NOMO-1 treated with DMSO at 0.1 percent for 48 hours (cell line): Measurements from ENCODE around the gene NDUFS1.
A peak's percentile ranks its signal among the peaks of the same experiment; 100 is the strongest.
"Not testable (repeated sequence)": the region's sequence is repeated elsewhere in the genome, so short reads cannot be mapped to it uniquely, and the experiment has no call there.

Experiments used
- DNase-seq: peaks from one replicate; lab custom pipeline; 2025; ENCODE audit not compliant: unreplicated experiment; lab: John Stamatoyannopoulos, UW

The NDUFS1 gene

GRCh38 chr2:206159346-206160124 is at the start of gene NDUFS1, which contains the start of gene EEF1B2:
Gene NDUFS1 (minus strand): TSS chr2:206159444. CDS start chr2:206153678, 5,766 bp downstream.
Gene EEF1B2 (plus strand): TSS chr2:206159895. CDS start chr2:206159980, 85 bp downstream.
- peak; percentile 97 for DNase-seq

GRCh38 chr2:206208900-206209299 is 49.7 kb upstream of the NDUFS1 start:
- no peak for DNase-seq

DNA sequence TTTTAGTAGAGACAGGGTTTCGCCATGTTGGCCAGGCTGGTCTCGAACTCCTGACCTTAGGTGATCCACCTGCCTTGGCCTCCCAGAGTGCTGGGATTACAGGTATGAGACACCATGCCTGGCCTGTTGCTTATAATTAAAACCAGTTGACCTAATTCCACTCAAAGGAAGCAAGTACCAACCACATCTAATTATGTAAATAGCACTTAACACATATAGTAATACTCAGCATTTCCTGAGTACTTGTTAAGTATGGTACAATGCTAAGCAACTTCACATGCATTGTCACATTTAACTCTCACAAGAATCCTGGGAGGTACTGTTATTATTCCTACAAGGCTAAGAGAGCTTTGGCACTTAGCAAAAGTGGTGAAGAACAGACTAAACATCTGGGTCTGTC is 48.1 kb upstream of the NDUFS1 start:
- DNase-seq = not testable (repeated sequence)

DNA sequence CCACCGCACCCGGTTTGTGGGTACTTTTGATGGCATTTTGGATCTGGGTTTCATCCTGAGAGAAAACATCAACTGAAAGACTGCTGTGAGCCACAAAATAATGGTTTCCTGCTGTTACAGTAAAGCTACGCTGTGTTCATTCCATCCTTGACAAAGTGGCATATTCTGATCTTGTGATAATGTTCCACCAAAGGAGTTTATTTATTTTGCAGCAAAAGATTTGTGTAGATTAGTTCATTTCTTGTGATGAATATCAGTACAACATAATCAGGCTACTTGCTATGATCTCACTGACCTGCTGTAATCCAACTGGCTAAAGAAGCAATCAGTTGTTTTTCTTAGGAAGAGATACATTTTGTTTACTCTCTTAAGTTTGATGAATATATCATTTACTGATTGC is 45.5 kb upstream of the NDUFS1 start:
- DNase-seq = no peak

DNA sequence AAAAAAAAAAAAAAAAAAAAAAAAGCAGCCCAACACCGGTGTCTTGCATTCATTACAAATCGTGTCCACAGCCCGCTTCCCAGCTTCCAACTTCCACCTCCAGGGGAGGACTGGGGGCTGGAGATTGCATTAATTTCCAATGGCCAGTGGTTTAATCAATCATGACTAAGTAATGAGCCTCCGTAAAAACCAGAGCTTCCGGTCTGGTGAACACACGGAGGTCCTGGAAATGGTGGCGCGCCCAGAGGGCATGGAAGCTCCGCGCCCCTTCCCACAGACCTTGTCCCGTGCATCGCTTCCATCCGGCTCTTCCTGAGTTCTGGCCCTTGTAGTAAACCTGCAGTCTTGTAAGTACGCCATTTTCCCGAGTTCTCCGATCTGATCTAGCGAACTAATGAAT is 44.1 kb upstream of the NDUFS1 start:
- no peak for DNase-seq

- no peak for DNase-seq
Observed at GRCh38 chr2:206202446-206202845, 43.2 kb upstream of the NDUFS1 start.

GRCh38 chr2:206201075-206201848 is 42.0 kb upstream of the NDUFS1 start:
- no peak for DNase-seq

GRCh38 chr2:206198677-206199076 is 39.4 kb upstream of the NDUFS1 start:
- no peak for DNase-seq

DNA sequence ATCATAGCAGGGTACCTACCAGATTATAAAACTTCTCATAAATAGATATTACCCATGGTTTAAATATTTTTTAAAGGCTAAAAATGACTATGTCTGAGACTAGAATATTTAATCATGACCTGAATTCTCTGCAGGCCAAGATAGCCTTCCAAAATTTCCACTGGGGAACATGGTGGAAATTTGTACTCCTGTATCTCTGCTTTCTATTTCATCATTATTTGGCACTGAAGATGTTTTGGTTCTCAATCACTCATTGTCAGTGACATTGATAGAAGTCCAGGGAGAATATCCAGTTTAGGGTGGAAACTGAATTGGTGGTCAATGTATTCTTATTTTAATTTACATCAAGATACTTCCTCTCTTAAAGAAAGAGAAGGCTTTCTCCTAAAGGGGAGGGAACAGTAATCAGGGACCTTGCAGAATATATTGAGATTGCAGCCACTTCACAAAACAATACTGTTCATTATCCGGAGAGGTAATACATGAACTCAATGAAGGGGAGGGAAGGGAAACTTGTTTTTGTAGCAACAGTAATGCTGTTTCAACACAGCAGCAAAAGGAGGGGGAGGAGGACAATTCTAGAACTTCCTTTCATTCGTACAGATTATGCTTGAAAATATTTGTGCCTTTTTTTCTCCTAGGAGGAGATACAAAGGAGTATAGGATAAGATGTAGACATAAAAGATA is 34.6 kb upstream of the NDUFS1 start:
- DNase-seq = peak; percentile 60

- no peak for DNase-seq
Observed at GRCh38 chr2:206192157-206192556, 32.9 kb upstream of the NDUFS1 start.

DNA sequence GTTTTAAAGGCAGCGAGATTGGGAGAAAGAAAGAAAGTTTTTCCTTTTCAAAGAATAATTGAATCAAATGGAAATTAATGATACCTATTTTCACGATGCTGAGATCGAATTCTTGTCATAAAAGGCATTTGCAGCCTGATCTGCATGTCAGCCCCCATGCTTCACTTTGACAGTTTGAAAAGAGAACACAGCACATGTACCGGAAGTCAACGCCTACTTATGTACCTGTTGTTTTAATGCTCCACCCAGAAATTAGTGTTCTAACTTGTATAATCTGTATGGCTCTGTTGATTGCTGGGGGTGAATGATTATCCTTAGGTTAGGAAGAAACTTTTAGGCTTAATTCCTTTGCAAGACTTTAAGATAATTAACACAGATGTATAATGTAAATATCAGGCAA is 31.4 kb upstream of the NDUFS1 start:
- no peak for DNase-seq

DNA sequence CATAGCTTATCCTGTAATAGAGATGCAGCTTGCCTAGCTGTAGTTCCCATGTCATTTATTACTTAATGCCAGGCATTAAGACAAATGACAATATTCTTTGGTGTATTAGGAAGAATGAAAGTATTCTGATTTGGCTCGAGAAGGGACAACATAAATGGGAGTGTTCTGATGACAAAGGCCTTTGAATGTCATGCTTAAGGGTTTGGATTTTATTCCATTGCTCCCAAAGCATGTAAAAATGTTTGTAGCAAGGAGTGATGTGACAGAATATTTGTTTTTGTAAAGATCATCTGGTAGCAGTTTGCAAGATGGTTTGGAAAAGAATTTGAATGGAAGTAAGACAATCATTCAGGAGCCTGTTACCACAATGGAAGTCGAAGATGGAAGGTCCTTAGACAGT is 30.9 kb upstream of the NDUFS1 start:
- no peak for DNase-seq

DNA sequence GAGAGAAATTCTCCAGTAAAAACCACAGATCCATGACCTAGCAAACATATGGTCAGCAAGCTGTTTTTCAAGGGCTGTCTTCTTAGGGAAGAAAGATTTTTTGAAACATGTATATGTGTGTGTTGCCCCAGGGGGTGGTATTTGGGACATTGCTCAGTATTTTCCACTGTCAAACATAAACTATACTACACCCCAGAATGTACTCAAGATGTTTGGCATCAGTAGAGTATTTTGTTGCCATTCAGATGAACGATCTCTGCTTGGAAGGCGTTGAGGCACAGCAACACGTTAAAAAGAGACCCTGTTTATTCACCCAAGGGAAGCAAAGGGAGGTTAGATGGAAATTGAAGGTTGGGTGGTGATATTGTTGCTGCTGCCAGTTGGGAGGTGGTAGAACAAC is 30.4 kb upstream of the NDUFS1 start:
- DNase-seq = no peak

GRCh38 chr2:206181526-206181925 is 22.3 kb upstream of the NDUFS1 start:
- not testable (repeated sequence) for DNase-seq

- no peak for DNase-seq
Observed at GRCh38 chr2:206176901-206177300, 17.7 kb upstream of the NDUFS1 start.

GRCh38 chr2:206176121-206176520 is 16.9 kb upstream of the NDUFS1 start:
- no peak for DNase-seq

DNA sequence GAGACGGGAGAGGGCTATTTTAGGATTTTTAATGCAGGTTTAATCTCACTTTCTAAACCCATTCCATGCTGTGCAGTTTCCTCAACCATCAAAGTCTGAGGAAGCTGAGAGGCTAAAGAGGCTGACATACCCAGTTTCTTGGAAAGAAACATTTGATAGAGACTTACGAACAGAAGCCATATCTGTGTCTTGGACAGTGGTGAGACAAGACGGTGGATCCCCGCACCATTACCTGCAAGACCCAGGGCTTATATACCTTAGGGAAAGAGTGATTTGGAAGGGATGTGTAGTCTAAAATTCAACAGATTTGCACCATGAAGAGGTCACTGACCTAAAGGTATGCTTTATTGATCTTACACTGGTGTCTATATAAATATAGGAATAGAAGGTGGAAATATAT is 13.9 kb upstream of the NDUFS1 start:
- no peak for DNase-seq

DNA sequence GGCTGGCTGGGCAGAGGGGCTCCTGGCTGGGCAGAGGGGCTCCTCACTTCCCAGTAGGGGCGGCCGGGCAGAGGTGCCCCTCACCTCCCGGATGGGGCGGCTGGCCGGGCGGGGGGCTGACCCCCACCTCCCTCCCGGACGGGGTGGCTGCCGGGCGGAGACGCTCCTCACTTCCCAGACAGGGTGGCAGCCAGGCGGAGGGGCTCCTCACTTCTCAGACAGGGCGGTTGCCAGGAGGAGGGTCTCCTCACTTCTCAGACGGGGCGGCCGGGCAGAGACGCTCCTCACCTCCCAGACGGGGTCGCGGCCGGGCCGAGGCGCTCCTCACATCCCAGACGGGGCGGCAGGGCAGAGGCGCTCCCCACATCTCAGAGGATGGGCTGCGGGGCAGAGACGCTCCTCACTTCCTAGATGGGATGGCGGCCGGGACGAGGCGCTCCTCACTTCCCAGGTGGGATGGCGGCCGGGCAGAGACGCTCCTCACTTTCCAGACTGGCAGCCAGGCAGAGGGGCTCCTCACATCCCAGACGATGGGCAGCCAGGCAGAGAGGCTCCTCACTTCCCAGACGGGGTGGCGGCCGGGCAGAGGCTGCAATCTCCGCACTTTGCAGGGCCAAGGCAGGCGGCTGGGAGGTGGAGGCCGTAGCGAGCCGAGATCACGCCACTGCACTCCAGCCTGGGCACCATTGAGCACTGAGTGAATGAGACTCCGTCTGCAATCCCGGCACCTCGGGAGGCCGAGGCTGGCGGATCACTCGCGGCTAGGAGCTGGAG is 12.6 kb upstream of the NDUFS1 start:
- not testable (repeated sequence) for DNase-seq

GRCh38 chr2:206168230-206168629 is 9.0 kb upstream of the NDUFS1 start:
- DNase-seq = not testable (repeated sequence)

- DNase-seq = peak; percentile 2
Observed at GRCh38 chr2:206164261-206164862, 5.1 kb upstream of the NDUFS1 start.
